ENCODE data around the gene TEP1.
"Not testable (repeated sequence)": the region's sequence is repeated elsewhere in the genome, so short reads cannot be mapped to it uniquely, and the experiment has no call there.

The TEP1 gene

GRCh38 chr14:20383032-20383431, 30.3 kb downstream of the TEP1 start:
- no peaks in the 10 kb centered on the region for H3K9me3 ChIP-seq (replicated peaks; ENCODE audit: low read length)
- H3K27me3 ChIP-seq (ENCODE audit: control insufficient read depth, insufficient read depth, low read length): no peaks in the 10 kb centered on the region
- peaks cover 87% of the 10 kb centered on the region for H3K36me3 ChIP-seq (ENCODE audit: insufficient read depth, low read length)
- H3K4me2 ChIP-seq (ENCODE audit: low read length): no peak overlapping the region
- H3K4me3 ChIP-seq (ENCODE audit: low read length): no peak overlapping the region
- no peak overlapping the region for H3K9ac ChIP-seq (ENCODE audit: low read depth, low read length)
- H3K4me1 ChIP-seq (ENCODE audit: control insufficient read depth, insufficient read depth, low read length): no peaks in the 10 kb centered on the region

GRCh38 chr14:20382526-20382925, 30.8 kb downstream of the TEP1 start:
- Histone ChIP-seq H3K27me3 (ENCODE audit: control insufficient read depth, insufficient read depth, low read length) (no peaks in the 10 kb centered on the region), H3K9ac (ENCODE audit: low read depth, low read length) (no peak overlapping the region), H3K4me1 (ENCODE audit: control insufficient read depth, insufficient read depth, low read length) (no peaks in the 10 kb centered on the region), H3K9me3 (replicated peaks; ENCODE audit: low read length) (no peaks in the 10 kb centered on the region), H3K4me3 (ENCODE audit: low read length) (no peak overlapping the region), H3K36me3 (ENCODE audit: insufficient read depth, low read length) (peaks cover 84% of the 10 kb centered on the region), H3K4me2 (ENCODE audit: low read length) (no peak overlapping the region)

- Histone ChIP-seq H3K27me3 (ENCODE audit: control insufficient read depth, insufficient read depth, low read length) (no peaks in the 10 kb centered on the region), H3K9me3 (replicated peaks; ENCODE audit: low read length) (no peaks in the 10 kb centered on the region), H3K4me1 (ENCODE audit: control insufficient read depth, insufficient read depth, low read length) (no peaks in the 10 kb centered on the region), H3K4me3 (ENCODE audit: low read length) (no peak overlapping the region), H3K9ac (ENCODE audit: low read depth, low read length) (no peak overlapping the region), H3K4me2 (ENCODE audit: low read length) (no peak overlapping the region), H3K36me3 (ENCODE audit: insufficient read depth, low read length) (peaks cover 88% of the 10 kb centered on the region)
Measured at GRCh38 chr14:20381341-20381740, 32.0 kb downstream of the TEP1 start.

GRCh38 chr14:20380681-20381080, 32.6 kb downstream of the TEP1 start:
- H3K4me3 ChIP-seq (ENCODE audit: low read length): no peak overlapping the region
- peaks cover 88% of the 10 kb centered on the region for H3K36me3 ChIP-seq (ENCODE audit: insufficient read depth, low read length)
- H3K4me1 ChIP-seq (ENCODE audit: control insufficient read depth, insufficient read depth, low read length): no peaks in the 10 kb centered on the region
- no peak overlapping the region for H3K9ac ChIP-seq (ENCODE audit: low read depth, low read length)
- no peak overlapping the region for H3K4me2 ChIP-seq (ENCODE audit: low read length)
- no peaks in the 10 kb centered on the region for H3K9me3 ChIP-seq (replicated peaks; ENCODE audit: low read length)
- H3K27me3 ChIP-seq (ENCODE audit: control insufficient read depth, insufficient read depth, low read length): no peaks in the 10 kb centered on the region

GRCh38 chr14:20379743-20380142, 33.6 kb downstream of the TEP1 start:
- no peak overlapping the region for H3K9ac ChIP-seq (ENCODE audit: low read depth, low read length)
- H3K4me1 ChIP-seq (ENCODE audit: control insufficient read depth, insufficient read depth, low read length): no peaks in the 10 kb centered on the region
- H3K36me3 ChIP-seq (ENCODE audit: insufficient read depth, low read length): peaks cover 86% of the 10 kb centered on the region
- H3K27me3 ChIP-seq (ENCODE audit: control insufficient read depth, insufficient read depth, low read length): no peaks in the 10 kb centered on the region
- no peak overlapping the region for H3K4me2 ChIP-seq (ENCODE audit: low read length)
- H3K4me3 ChIP-seq (ENCODE audit: low read length): no peak overlapping the region
- H3K9me3 ChIP-seq (replicated peaks; ENCODE audit: low read length): no peaks in the 10 kb centered on the region

- no peaks in the 10 kb centered on the region for H3K27me3 ChIP-seq (ENCODE audit: control insufficient read depth, insufficient read depth, low read length)
- H3K4me1 ChIP-seq (ENCODE audit: control insufficient read depth, insufficient read depth, low read length): no peaks in the 10 kb centered on the region
- no peak overlapping the region for H3K4me3 ChIP-seq (ENCODE audit: low read length)
- peaks cover 84% of the 10 kb centered on the region for H3K36me3 ChIP-seq (ENCODE audit: insufficient read depth, low read length)
- H3K4me2 ChIP-seq (ENCODE audit: low read length): no peak overlapping the region
- H3K9me3 ChIP-seq (replicated peaks; ENCODE audit: low read length): no peaks in the 10 kb centered on the region
- H3K9ac ChIP-seq (ENCODE audit: low read depth, low read length): no peak overlapping the region
Measured at GRCh38 chr14:20377171-20377570, 36.1 kb downstream of the TEP1 start.

- H3K27me3 ChIP-seq (ENCODE audit: control insufficient read depth, insufficient read depth, low read length): no peaks in the 10 kb centered on the region
- H3K36me3 ChIP-seq (ENCODE audit: insufficient read depth, low read length): peaks cover 85% of the 10 kb centered on the region
- H3K9ac ChIP-seq (ENCODE audit: low read depth, low read length): no peak overlapping the region
- H3K9me3 ChIP-seq (replicated peaks; ENCODE audit: low read length): no peaks in the 10 kb centered on the region
- H3K4me1 ChIP-seq (ENCODE audit: control insufficient read depth, insufficient read depth, low read length): no peaks in the 10 kb centered on the region
- no peak overlapping the region for H3K4me2 ChIP-seq (ENCODE audit: low read length)
- H3K4me3 ChIP-seq (ENCODE audit: low read length): no peak overlapping the region
Measured at GRCh38 chr14:20376071-20376588, 37.2 kb downstream of the TEP1 start.

- Histone ChIP-seq H3K36me3 (ENCODE audit: insufficient read depth, low read length) (peaks cover 86% of the 10 kb centered on the region), H3K27me3 (ENCODE audit: control insufficient read depth, insufficient read depth, low read length) (no peaks in the 10 kb centered on the region), H3K9ac (ENCODE audit: low read depth, low read length) (no peak overlapping the region), H3K4me2 (ENCODE audit: low read length) (no peak overlapping the region), H3K9me3 (replicated peaks; ENCODE audit: low read length) (no peaks in the 10 kb centered on the region), H3K4me3 (ENCODE audit: low read length) (no peak overlapping the region), H3K4me1 (ENCODE audit: control insufficient read depth, insufficient read depth, low read length) (no peaks in the 10 kb centered on the region)
Measured at GRCh38 chr14:20375471-20375870, 37.8 kb downstream of the TEP1 start.

GRCh38 chr14:20372796-20373195, 40.5 kb downstream of the TEP1 start:
- Histone ChIP-seq H3K9ac (ENCODE audit: low read depth, low read length) (no peak overlapping the region), H3K4me1 (ENCODE audit: control insufficient read depth, insufficient read depth, low read length) (no peaks in the 10 kb centered on the region), H3K4me2 (ENCODE audit: low read length) (no peak overlapping the region), H3K36me3 (ENCODE audit: insufficient read depth, low read length) (peaks cover 79% of the 10 kb centered on the region), H3K9me3 (replicated peaks; ENCODE audit: low read length) (no peaks in the 10 kb centered on the region), H3K4me3 (ENCODE audit: low read length) (no peak overlapping the region), H3K27me3 (ENCODE audit: control insufficient read depth, insufficient read depth, low read length) (no peaks in the 10 kb centered on the region)

- H3K36me3 ChIP-seq (ENCODE audit: insufficient read depth, low read length): peaks cover 51% of the 10 kb centered on the region
- no peak overlapping the region for H3K9ac ChIP-seq (ENCODE audit: low read depth, low read length)
- no peak overlapping the region for H3K4me3 ChIP-seq (ENCODE audit: low read length)
- H3K4me1 ChIP-seq (ENCODE audit: control insufficient read depth, insufficient read depth, low read length): no peaks in the 10 kb centered on the region
- no peak overlapping the region for H3K4me2 ChIP-seq (ENCODE audit: low read length)
- no peaks in the 10 kb centered on the region for H3K27me3 ChIP-seq (ENCODE audit: control insufficient read depth, insufficient read depth, low read length)
- H3K9me3 ChIP-seq (replicated peaks; ENCODE audit: low read length): no peaks in the 10 kb centered on the region
Measured at GRCh38 chr14:20365928-20366327, 47.4 kb downstream of the TEP1 start.

- H3K9me3 ChIP-seq (replicated peaks; ENCODE audit: low read length); H3K4me3 ChIP-seq (ENCODE audit: low read length); H3K4me2 ChIP-seq (ENCODE audit: low read length); H3K4me1 ChIP-seq (ENCODE audit: control insufficient read depth, insufficient read depth, low read length); H3K27me3 ChIP-seq (ENCODE audit: control insufficient read depth, insufficient read depth, low read length); H3K9ac ChIP-seq (ENCODE audit: low read depth, low read length): not testable (repeated sequence)
- peaks cover 63% of the 10 kb centered on the region for H3K36me3 ChIP-seq (ENCODE audit: insufficient read depth, low read length)
Measured at GRCh38 chr14:20358474-20358873, 54.8 kb downstream of the TEP1 start.

- H3K27me3 ChIP-seq (ENCODE audit: control insufficient read depth, insufficient read depth, low read length): no peaks in the 10 kb centered on the region
- no peaks in the 10 kb centered on the region for H3K4me1 ChIP-seq (ENCODE audit: control insufficient read depth, insufficient read depth, low read length)
- H3K9me3 ChIP-seq (replicated peaks; ENCODE audit: low read length): no peaks in the 10 kb centered on the region
- no peak overlapping the region for H3K4me2 ChIP-seq (ENCODE audit: low read length)
- peaks cover 60% of the 10 kb centered on the region for H3K36me3 ChIP-seq (ENCODE audit: insufficient read depth, low read length)
- H3K9ac ChIP-seq (ENCODE audit: low read depth, low read length): no peak overlapping the region
- H3K4me3 ChIP-seq (ENCODE audit: low read length): no peak overlapping the region
Measured at GRCh38 chr14:20356422-20356821, 56.9 kb downstream of the TEP1 start.

All from skeletal muscle satellite cell (primary cell).